Fibroblast of villous mesenchyme (primary cell): Measurements from ENCODE around the gene GCSAM. TPM values are rescaled to one million over a fixed set of nuclear protein-coding genes. Genes with fewer than 3 reads are reported as not detected.

Source experiments
- DNase-seq: peaks from one replicate; pipeline ENCODE4 v3.0.0-alpha.2; 2010; ENCODE audit warnings: low read depth
- H3K4me3 ChIP-seq: 2 replicates; pipeline ENCODE4 v1.5.1; 2011; ENCODE audit warnings: low read depth, mild to moderate bottlenecking, low read length
- CTCF ChIP-seq: IDR thresholded peaks from 2 replicates; pipeline ENCODE4 v1.5.1; 2012; ENCODE audit warnings: low read depth, mild to moderate bottlenecking, low read length; ENCODE audit not compliant: insufficient read depth
- total RNA-seq: library from RNA; depleted of rRNA; stranded (reverse); fragments of >200 nt; gene quantifications from 2 replicates; pipeline ENCODE4 v1.2.3, GENCODE V29; 2012

The GCSAM gene
- total RNA-seq, 1 donor: not detected

GRCh38 chr3:112117415-112117814 lies 15.6 kb downstream of the GCSAM start:
- TF ChIP-seq CTCF: no peak
- DNase-seq: no peak
- H3K4me3 ChIP-seq: no peak overlapping the region

GRCh38 chr3:112116748-112117186 lies 16.3 kb downstream of the GCSAM start:
- no peak overlapping the region for H3K4me3 ChIP-seq
- DNase-seq: no peak
- no peak for TF ChIP-seq CTCF

- no peak for DNase-seq
- no peak for TF ChIP-seq CTCF
- no peak overlapping the region for H3K4me3 ChIP-seq
These were observed 17.2 kb downstream of the GCSAM start for GRCh38 chr3:112115806-112116383.

- no peak for TF ChIP-seq CTCF
- no peak for DNase-seq
- no peak overlapping the region for H3K4me3 ChIP-seq
These were observed 17.8 kb downstream of the GCSAM start for GRCh38 chr3:112115161-112115739.

GRCh38 chr3:112114576-112115160 lies 18.4 kb downstream of the GCSAM start:
- TF ChIP-seq CTCF: no peak
- DNase-seq: no peak
- H3K4me3 ChIP-seq: no peak overlapping the region

GRCh38 chr3:112111785-112112402 lies 21.2 kb downstream of the GCSAM start:
- TF ChIP-seq CTCF: peak; percentile 88
- DNase-seq: peak; percentile 64
- H3K4me3 ChIP-seq: no peak overlapping the region
